Spleen (tissue), 11 donors: Measurements from ENCODE around the gene ASAH2. TPM values are rescaled to one million over a fixed set of nuclear protein-coding genes. Genes with fewer than 3 reads are reported as not detected.

ENCODE experiments used
- DNase-seq: peaks from one replicate; pipeline ENCODE4 v3.0.0-alpha.2; 2020
- H3K27ac ChIP-seq, 8 donors: fragments of 200-600 bp; sonication (generic) in 7 of 8; 1 replicate in 4 of 8; 2 replicates in 4 of 8; pipeline versions ENCODE4 v1.5.0 to v1.8.0; 2016 to 2021; ENCODE audit warnings: inconsistent platforms in 4 of 8, mild to moderate bottlenecking in 4 of 8, moderate library complexity in 1 of 8
- H3K27me3 ChIP-seq, 7 donors: fragments of 200-600 bp; sonication (generic) in 6 of 7; replicated peaks in 1 of 7; 1 replicate in 4 of 7; 2 replicates in 3 of 7; pipeline versions ENCODE4 v1.5.0 to v1.8.0; 2016 to 2021; ENCODE audit warnings: inconsistent platforms in 3 of 7, mild to moderate bottlenecking in 1 of 7
- H3K36me3 ChIP-seq, 6 donors: fragments of 200-600 bp; sonication (generic) in 5 of 6; 1 replicate in 4 of 6; 2 replicates in 2 of 6; pipeline versions ENCODE4 v1.5.0 to v1.8.0; 2016 to 2021; ENCODE audit warnings: inconsistent platforms in 2 of 6
- H3K4me1 ChIP-seq, 6 donors: fragments of 200-600 bp; sonication (generic) in 5 of 6; 1 replicate in 3 of 6; 2 replicates in 3 of 6; pipeline versions ENCODE4 v1.5.0 to v1.8.0; 2016 to 2021; ENCODE audit warnings: inconsistent platforms in 3 of 6
- H3K4me3 ChIP-seq, 8 donors: fragments of 200-600 bp; sonication (generic) in 7 of 8; 1 replicate in 4 of 8; 2 replicates in 4 of 8; pipeline versions ENCODE4 v1.5.0 to v1.8.0; 2016 to 2021; ENCODE audit warnings: inconsistent platforms in 4 of 8, mild to moderate bottlenecking in 4 of 8, moderate library complexity in 2 of 8
- H3K9me3 ChIP-seq, 8 donors: fragments of 200-600 bp; sonication (generic) in 7 of 8; 1 replicate in 4 of 8; 2 replicates in 4 of 8; pipeline versions ENCODE4 v1.5.0 to v1.8.0; 2016 to 2021; ENCODE audit warnings: inconsistent platforms in 4 of 8
- POLR2A ChIP-seq, 3 donors: fragments of 450-650 bp; IDR thresholded peaks; one replicate each; pipeline ENCODE4 v1.5.1; 2017; ENCODE audit warnings: antibody characterized with exemption in 3 of 3, mild to moderate bottlenecking in 1 of 3
- POLR2AphosphoS5 ChIP-seq, 3 donors: sonication (generic); formaldehyde crosslinking; IDR thresholded peaks; one replicate each; pipeline ENCODE4 v1.5.1; 2017; ENCODE audit warnings: antibody characterized with exemption in 3 of 3
- WGBS, 5 donors: extraction: QIAGEN DNeasy Blood & Tissue Kit in 3 of 5; methylation state at CpG; one replicate each; pipeline versions ENCODE4 v1.1.5 to v1.1.7; 2013 to 2018; 5-methylcytosine and 5-hydroxymethylcytosine counted together
- intact Hi-C: fragments of 100-400 bp; cut with DNase I; formaldehyde crosslinking; loops from one replicate; pipeline ENCODE4 v1.15.0; 2023; ENCODE audit warnings: low total_unique reads
- polyA plus RNA-seq, 3 donors: library from polyadenylated mRNA; stranded (reverse); fragments of 200-250 nt; gene quantifications; one replicate each; pipeline ENCODE4 v1.2.1, GENCODE V29; 2013
- total RNA-seq, 7 donors: library from RNA; depleted of rRNA in 3 of 7; stranded (reverse); fragments of >200 nt in 3 of 7; fragmentation: NEBNext Ultra II Directional in 4 of 7; extraction: Animal tissue kit (Norgen Biotek cat#: 25700) in 4 of 7; gene quantifications; one replicate each; pipeline versions ENCODE4 v1.1.0 to v1.2.1, GENCODE V29; 2016 to 2021
- TF ChIP-seq, protein P1 (sequence below), 11 experiments: fragments of 200-600 bp in 7 of 11; fragments of 450-650 bp in 4 of 11; sonication (generic) in 4 of 11; IDR thresholded peaks in 8 of 11; conservative IDR thresholded peaks in 3 of 11; 1 replicate in 7 of 11; 2 replicates in 4 of 11; pipeline versions ENCODE4 v1.4.0 to v1.8.0; 2016 to 2021; ENCODE audit warnings: antibody characterized with exemption in 11 of 11, inconsistent platforms in 4 of 11, mild to moderate bottlenecking in 1 of 11
- donor health status: healthy with polysubstance abuse.
- donor health status: DM: no; HTN: no; CAD: no; lungs with moderate emphysema.
- donor health status: DM: no; HTN: no; CAD: no.
- donor health status: Bipolar disorder and iron deficiency.
- donor health status: healthy.
- donor health status: DM: no; HTN: no; CAD: no.
- donor health status: DM: yes; HTN: yes; CAD: no.

ASAH2 gene
- total and polyA plus RNA-seq, 10 donors, result 0.04 to 2.7 (median 0.80) TPM

DNA sequence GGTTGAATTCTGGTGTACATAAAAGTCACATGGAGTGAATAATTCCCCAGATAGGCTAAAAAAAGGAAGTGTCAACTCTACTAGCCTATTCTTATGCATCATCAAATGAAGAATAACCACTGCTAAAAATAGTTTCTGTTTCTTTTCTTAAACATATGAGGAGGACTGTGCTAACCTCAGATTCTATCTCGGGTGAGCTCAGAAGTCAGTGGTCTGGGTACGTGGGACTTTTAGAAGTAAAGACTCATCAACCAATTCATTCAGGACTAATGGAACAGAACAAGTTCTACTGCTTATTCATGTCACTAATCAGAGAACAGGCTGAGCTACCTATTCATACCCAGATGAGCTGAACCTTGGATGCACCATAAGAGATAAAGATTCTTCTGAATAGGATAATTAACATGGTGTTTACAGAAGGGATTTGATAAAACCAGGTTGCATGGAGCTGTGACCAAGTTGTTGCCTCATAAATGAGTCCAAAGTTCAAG, 9.5 kb upstream of the ASAH2 start:
- Histone ChIP-seq H3K4me1 (peaks cover 0 to 16% (median 0%) of the 10 kb centered on the region in 6 donors), H3K27ac (no peak overlapping the region), H3K9me3 (no peaks in the 10 kb centered on the region), H3K4me3 (no peak overlapping the region), H3K36me3 (no peaks in the 10 kb centered on the region), H3K27me3 (peaks cover 0 to 9% (median 0%) of the 10 kb centered on the region in 7 donors)
- WGBS, 5 donors, result 4 to 28% (median 11%) methylated on average over 2 of the region's 2 CpGs
- DNase-seq, result no peak
- intact Hi-C loops, result no loop called here
- TF ChIP-seq POLR2AphosphoS5 (IDR thresholded peaks at IDR 0.05), result no peak
- TF ChIP-seq POLR2A (IDR thresholded peaks at IDR 0.05), result no peak
- TF ChIP-seq, protein P1, sequence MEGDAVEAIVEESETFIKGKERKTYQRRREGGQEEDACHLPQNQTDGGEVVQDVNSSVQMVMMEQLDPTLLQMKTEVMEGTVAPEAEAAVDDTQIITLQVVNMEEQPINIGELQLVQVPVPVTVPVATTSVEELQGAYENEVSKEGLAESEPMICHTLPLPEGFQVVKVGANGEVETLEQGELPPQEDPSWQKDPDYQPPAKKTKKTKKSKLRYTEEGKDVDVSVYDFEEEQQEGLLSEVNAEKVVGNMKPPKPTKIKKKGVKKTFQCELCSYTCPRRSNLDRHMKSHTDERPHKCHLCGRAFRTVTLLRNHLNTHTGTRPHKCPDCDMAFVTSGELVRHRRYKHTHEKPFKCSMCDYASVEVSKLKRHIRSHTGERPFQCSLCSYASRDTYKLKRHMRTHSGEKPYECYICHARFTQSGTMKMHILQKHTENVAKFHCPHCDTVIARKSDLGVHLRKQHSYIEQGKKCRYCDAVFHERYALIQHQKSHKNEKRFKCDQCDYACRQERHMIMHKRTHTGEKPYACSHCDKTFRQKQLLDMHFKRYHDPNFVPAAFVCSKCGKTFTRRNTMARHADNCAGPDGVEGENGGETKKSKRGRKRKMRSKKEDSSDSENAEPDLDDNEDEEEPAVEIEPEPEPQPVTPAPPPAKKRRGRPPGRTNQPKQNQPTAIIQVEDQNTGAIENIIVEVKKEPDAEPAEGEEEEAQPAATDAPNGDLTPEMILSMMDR (IDR thresholded peaks at IDR 0.05 in 8 of 11, conservative IDR thresholded peaks at IDR 0.05 in 3 of 11), result no peak

GRCh38 chr10:50254479-50254878, 3.2 kb upstream of the ASAH2 start:
- Histone ChIP-seq H3K4me1 (no peaks in the 10 kb centered on the region), H3K36me3 (no peaks in the 10 kb centered on the region), H3K4me3 (no peak overlapping the region), H3K27me3 (no peaks in the 10 kb centered on the region), H3K9me3 (no peaks in the 10 kb centered on the region), H3K27ac (no peak overlapping the region)
- no peak for DNase-seq
- intact Hi-C loops, result no loop called here
- TF ChIP-seq POLR2AphosphoS5 (IDR thresholded peaks at IDR 0.05) (no peak), POLR2A (IDR thresholded peaks at IDR 0.05) (no peak)
- TF ChIP-seq, protein P1 (IDR thresholded peaks at IDR 0.05 in 8 of 11, conservative IDR thresholded peaks at IDR 0.05 in 3 of 11), result no peak
- 43 to 71% (median 48%) methylated on average over 2 of the region's 2 CpGs for WGBS, 5 donors

DNA sequence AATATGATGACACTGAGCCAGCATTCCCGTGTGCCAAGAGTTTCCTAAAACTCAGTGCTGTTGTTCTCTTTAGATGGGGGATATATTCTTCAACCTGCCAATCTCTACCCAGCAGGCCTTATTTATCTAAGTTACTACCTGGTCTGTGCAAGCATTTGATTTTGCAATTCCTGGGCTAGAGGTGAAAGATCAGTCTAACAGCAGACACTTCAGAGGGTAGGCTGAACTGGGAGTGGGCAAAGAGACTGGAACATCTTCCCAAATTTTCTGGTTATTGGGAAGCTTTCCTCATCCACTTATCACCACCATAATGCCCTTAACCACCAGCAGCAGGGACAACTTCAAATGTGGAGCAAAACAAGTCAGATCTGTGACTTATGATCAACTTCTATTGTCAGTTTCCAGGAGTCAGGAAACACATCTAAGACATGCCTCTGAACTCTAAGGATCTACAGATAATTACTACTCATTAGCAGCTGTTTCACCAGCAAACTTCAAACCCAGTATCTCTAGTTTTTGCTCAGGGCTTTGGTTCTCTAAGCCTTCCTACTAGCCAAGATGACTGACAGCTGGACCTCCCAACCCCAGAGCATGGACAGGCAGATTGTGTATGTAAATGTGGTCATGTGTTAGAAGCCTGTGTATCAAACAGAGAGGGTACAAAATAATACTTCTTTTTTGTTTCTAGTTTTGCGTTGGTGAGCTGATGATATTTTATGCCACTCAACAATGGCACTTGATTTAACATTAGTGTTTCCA, 1.0 kb downstream of the ASAH2 start:
- no peaks in the 10 kb centered on the region for H3K9me3 ChIP-seq
- H3K27ac ChIP-seq, result no peak overlapping the region
- DNase-seq, result no peak
- TF ChIP-seq POLR2A (IDR thresholded peaks at IDR 0.05) (no peak), POLR2AphosphoS5 (IDR thresholded peaks at IDR 0.05) (no peak)
- TF ChIP-seq, protein P1 (IDR thresholded peaks at IDR 0.05 in 8 of 11, conservative IDR thresholded peaks at IDR 0.05 in 3 of 11), result no peak
- no peaks in the 10 kb centered on the region for H3K36me3 ChIP-seq
- no peaks in the 10 kb centered on the region for H3K4me1 ChIP-seq
- intact Hi-C loops, result no loop called here
- peaks cover 0 to 7% (median 0%) of the 10 kb centered on the region in 7 donors for H3K27me3 ChIP-seq
- 84 to 93% (median 88%) methylated on average over 2 of the region's 2 CpGs for WGBS, 5 donors
- no peak overlapping the region for H3K4me3 ChIP-seq

GRCh38 chr10:50248598-50248997, 2.7 kb downstream of the ASAH2 start:
- no peaks in the 10 kb centered on the region for H3K36me3 ChIP-seq
- no peak overlapping the region for H3K27ac ChIP-seq
- no peak for DNase-seq
- intact Hi-C loops, result no loop called here
- H3K9me3 ChIP-seq, result no peaks in the 10 kb centered on the region
- H3K27me3 ChIP-seq, result peaks cover 0 to 7% (median 0%) of the 10 kb centered on the region in 7 donors
- no peak overlapping the region for H3K4me3 ChIP-seq
- 82 to 96% (median 84%) methylated on average over 5 of the region's 5 CpGs for WGBS, 5 donors
- H3K4me1 ChIP-seq, result no peaks in the 10 kb centered on the region
- TF ChIP-seq, protein P1 (IDR thresholded peaks at IDR 0.05 in 8 of 11, conservative IDR thresholded peaks at IDR 0.05 in 3 of 11), result no peak
- no peak for TF ChIP-seq POLR2A (IDR thresholded peaks at IDR 0.05)
- TF ChIP-seq POLR2AphosphoS5 (IDR thresholded peaks at IDR 0.05), result no peak
